Endothelial cell of umbilical vein (primary cell): ENCODE data around the gene TSNAXIP1. TPM values are rescaled to one million over a fixed set of nuclear protein-coding genes. Genes with fewer than 3 reads are reported as not detected.

Source experiments
- BruUV-seq: library from RNA; stranded (reverse); fragments of 400-500 nt; replicated peaks from 2 replicates; lab custom pipeline; 2021; lab: Mats Ljungman, UMichigan
- CTCF ChIA-PET: fragments of 300-600, 350-600 bp; sonication (Branson Sonifier 250); formaldehyde crosslinking; loops from one replicate; lab custom pipeline; 2021; ENCODE audit warnings: antibody characterized with exemption, inconsistent platforms; lab: Charles Lee
- POLR2A ChIA-PET: fragments of 300-600, 350-600 bp; sonication (Branson Sonifier 250); formaldehyde crosslinking; loops from one replicate; lab custom pipeline; 2021; ENCODE audit warnings: antibody characterized with exemption, inconsistent platforms; lab: Charles Lee
- DNase-seq: peaks from one replicate; pipeline ENCODE4 v3.0.0-alpha.2; 2011; ENCODE audit warnings: low read depth, low spot score
- FAIRE-seq: peaks from 2 replicates; lab custom pipeline; 2011; peaks lifted over from hg19 to GRCh38; lab: Jason Lieb, UNC
- H2AFZ ChIP-seq: 2 replicates; pipeline ENCODE4 v1.6.0; 2012; ENCODE audit warnings: low read depth, low read length, control low read depth, inconsistent platforms
- H3K27ac ChIP-seq: 2 replicates; pipeline ENCODE4 v1.5.1; 2011; ENCODE audit warnings: low read depth, mild to moderate bottlenecking, control low read depth, low read length, moderate library complexity; ENCODE audit not compliant: insufficient read depth
- H3K27me3 ChIP-seq, 2 experiments: 2 replicates each; pipeline versions ENCODE4 v1.6.0 to v1.6.1; 2011; ENCODE audit warnings: low read length in 2 of 2, mixed read lengths in 1 of 2; ENCODE audit not compliant: control insufficient read depth in 2 of 2, insufficient read depth in 2 of 2
- H3K36me3 ChIP-seq, 2 experiments: 2 replicates in 1 of 2; 3 replicates in 1 of 2; pipeline ENCODE4 v1.5.1; 2011; ENCODE audit warnings: low read length in 2 of 2, mild to moderate bottlenecking in 1 of 2, moderate library complexity in 1 of 2; ENCODE audit not compliant: control insufficient read depth in 2 of 2, insufficient read depth in 2 of 2; ENCODE audit errors: extremely low read depth in 1 of 2
- H3K4me1 ChIP-seq: 3 replicates; pipeline ENCODE4 v1.5.1; 2011; ENCODE audit warnings: mild to moderate bottlenecking, low read length; ENCODE audit not compliant: control insufficient read depth, insufficient read depth; ENCODE audit errors: extremely low read depth
- H3K4me2 ChIP-seq: 2 replicates; pipeline ENCODE4 v1.6.1; 2011; ENCODE audit warnings: low read length, control low read depth, mixed read lengths; ENCODE audit not compliant: insufficient read depth
- H3K4me3 ChIP-seq, 3 experiments: fragments of 200-600 bp in 1 of 3; sonication (generic), shearing (Covaris generic) in 1 of 3; replicated peaks in 1 of 3; 2 replicates each; pipeline ENCODE4 v1.5.1; 2011 to 2016; ENCODE audit warnings: control low read depth in 3 of 3, low read length in 3 of 3, mild to moderate bottlenecking in 2 of 3, inconsistent platforms in 1 of 3, low read depth in 1 of 3, moderate library complexity in 1 of 3; ENCODE audit not compliant: insufficient read depth in 1 of 3
- H3K79me2 ChIP-seq: 2 replicates; pipeline ENCODE4 v1.6.0; 2012; ENCODE audit warnings: low read length, inconsistent platforms; ENCODE audit not compliant: control insufficient read depth, insufficient read depth
- H3K9ac ChIP-seq: replicated peaks from 2 replicates; pipeline ENCODE3; 2011; ENCODE audit warnings: low read length, control low read depth; ENCODE audit not compliant: insufficient read depth; ENCODE audit errors: extremely low read depth
- H3K9me1 ChIP-seq: replicated peaks from 3 replicates; pipeline ENCODE4 v1.6.0; 2011; ENCODE audit warnings: mild to moderate bottlenecking, low read length; ENCODE audit not compliant: control insufficient read depth, insufficient read depth; ENCODE audit errors: extremely low read depth
- H3K9me3 ChIP-seq: replicated peaks from 2 replicates; pipeline ENCODE4 v1.5.1; 2012; ENCODE audit warnings: low read length, inconsistent platforms; ENCODE audit not compliant: control insufficient read depth, insufficient read depth
- H4K20me1 ChIP-seq: replicated peaks from 2 replicates; pipeline ENCODE3; 2011; ENCODE audit warnings: mild to moderate bottlenecking, low read length; ENCODE audit not compliant: control insufficient read depth, insufficient read depth; ENCODE audit errors: extremely low read depth
- CTCF ChIP-seq, 2 donors: IDR thresholded peaks; 1 replicate in 1 of 2; 2 replicates in 1 of 2; pipeline ENCODE4 v1.5.1; 2011; ENCODE audit warnings: low read length in 2 of 2, mild to moderate bottlenecking in 2 of 2, moderate library complexity in 2 of 2, control low read depth in 1 of 2, inconsistent platforms in 1 of 2, low read depth in 1 of 2; ENCODE audit not compliant: insufficient read depth in 1 of 2; ENCODE audit errors: extremely low read depth in 1 of 2
- EZH2 ChIP-seq: IDR thresholded peaks from 2 replicates; pipeline ENCODE4 v1.6.1; 2012; ENCODE audit warnings: borderline replicate concordance, low read depth, mild to moderate bottlenecking, moderate library complexity, low read length, inconsistent platforms; ENCODE audit not compliant: severe bottlenecking
- FOS ChIP-seq: IDR thresholded peaks from 2 replicates; pipeline ENCODE4 v1.6.1; 2011; ENCODE audit warnings: mild to moderate bottlenecking, low read length, moderate library complexity, borderline replicate concordance; ENCODE audit not compliant: insufficient read depth
- GATA2 ChIP-seq: IDR thresholded peaks from 2 replicates; pipeline ENCODE4 v1.7.0; 2011; ENCODE audit warnings: low read depth, mild to moderate bottlenecking, moderate library complexity, mixed read lengths, low read length; ENCODE audit not compliant: insufficient read length, insufficient read depth
- JUN ChIP-seq: IDR thresholded peaks from 2 replicates; pipeline ENCODE4 v1.6.1; 2011; ENCODE audit warnings: borderline replicate concordance, low read depth; ENCODE audit not compliant: insufficient read length, insufficient read depth
- MAX ChIP-seq: IDR thresholded peaks from 2 replicates; pipeline ENCODE4 v1.6.1; 2011; ENCODE audit not compliant: insufficient read depth, insufficient read length
- MYC ChIP-seq: IDR thresholded peaks from one replicate; pipeline ENCODE4 v1.6.1; 2011; ENCODE audit warnings: mild to moderate bottlenecking, low read depth, low read length
- POLR2A ChIP-seq: IDR thresholded peaks from 2 replicates; pipeline ENCODE4 v1.6.1; 2012; ENCODE audit warnings: low read depth, mild to moderate bottlenecking, control low read depth, low read length
- POLR2AphosphoS5 ChIP-seq: IDR thresholded peaks from 2 replicates; pipeline ENCODE4 v1.6.1; 2012; ENCODE audit warnings: low read depth, mild to moderate bottlenecking, control low read depth, low read length, moderate library complexity; ENCODE audit not compliant: insufficient read depth
- dilution Hi-C: fragments of 300-500 bp; cut with MboI; formaldehyde crosslinking; loops from one replicate; pipeline ENCODE4 v1.15.0; 2019; ENCODE audit warnings: low sequenced_read_pairs; ENCODE audit not compliant: extremely low pct_ligation_motif_present
- intact Hi-C: fragments of 100-400 bp; cut with micrococcal nuclease; formaldehyde crosslinking; loops from one replicate; pipeline ENCODE4 v1.10.0; 2022
- polyA plus RNA-seq, 4 experiments: library from polyadenylated mRNA; depleted of rRNA in 3 of 4; stranded (reverse) in 3 of 4; unstranded in 1 of 4; fragments of >200 nt; gene quantifications; 2 replicates each; pipeline versions ENCODE4 v1.2.1 to v1.2.3, GENCODE V29; 2011 to 2012; ENCODE audit warnings: missing spikeins in 1 of 4
- total RNA-seq: library from RNA; stranded (reverse); gene quantifications from 2 replicates; pipeline ENCODE4 v1.2.3, GENCODE V29; 2021

Gene TSNAXIP1
- total and polyA plus RNA-seq, 2 donors (not counting 3 experiments of a cell fraction or from before 2014, with no cell fraction given): 0.95 to 1.2 TPM

GRCh38 chr16:67763066-67763465, 43.6 kb upstream of the TSNAXIP1 start:
- no peaks in the 10 kb centered on the region for H3K27me3 ChIP-seq
- no peak for DNase-seq
- no peak overlapping the region for H2AFZ ChIP-seq
- no peaks in the 10 kb centered on the region for H3K9me3 ChIP-seq
- no peaks in the 10 kb centered on the region for H4K20me1 ChIP-seq
- no peak overlapping the region for H3K4me2 ChIP-seq
- no peaks in the 10 kb centered on the region for H3K9me1 ChIP-seq
- no peak for FAIRE-seq
- no TSS peak for BruUV-seq
- no peak overlapping the region for H3K4me3 ChIP-seq
- TF ChIP-seq MAX (no peak), CTCF (IDR thresholded peaks at IDR 0.05; ENCODE audit: extremely low read depth in 1 of 2, insufficient read depth in 1 of 2, low read depth in 1 of 2, low read length in 2 of 2) (no peak), JUN (no peak), POLR2AphosphoS5 (no peak), EZH2 (no peak), GATA2 (no peak), FOS (no peak), POLR2A (no peak), MYC (no peak)
- dilution Hi-C loops (no loop called here), intact Hi-C loops (no loop called here)
- CTCF ChIA-PET: interaction anchor here (1.0 kb wide), 1 partner anchor 53 kb away, joined by 3 read pairs; no protein-coding TSS in a partner anchor
- POLR2A ChIA-PET: no interaction called here
- peaks cover 0 to 12% of the 10 kb centered on the region in 2 experiments for H3K36me3 ChIP-seq
- peaks cover 7% of the 10 kb centered on the region for H3K4me1 ChIP-seq
- no peak overlapping the region for H3K9ac ChIP-seq
- H3K27ac ChIP-seq: no peak overlapping the region
- peaks cover 2% of the 10 kb centered on the region for H3K79me2 ChIP-seq
